Activated T-cell treated with anti-CD3 and anti-CD28 coated beads, Interleukin-2, amount 50 U/mL, for 1 hour (primary cell): ENCODE data around the gene CCDC12.

Source experiments
- DNase-seq: peaks from one replicate; pipeline ENCODE4 v3.0.0-alpha.2; 2020

The CCDC12 gene

DNA sequence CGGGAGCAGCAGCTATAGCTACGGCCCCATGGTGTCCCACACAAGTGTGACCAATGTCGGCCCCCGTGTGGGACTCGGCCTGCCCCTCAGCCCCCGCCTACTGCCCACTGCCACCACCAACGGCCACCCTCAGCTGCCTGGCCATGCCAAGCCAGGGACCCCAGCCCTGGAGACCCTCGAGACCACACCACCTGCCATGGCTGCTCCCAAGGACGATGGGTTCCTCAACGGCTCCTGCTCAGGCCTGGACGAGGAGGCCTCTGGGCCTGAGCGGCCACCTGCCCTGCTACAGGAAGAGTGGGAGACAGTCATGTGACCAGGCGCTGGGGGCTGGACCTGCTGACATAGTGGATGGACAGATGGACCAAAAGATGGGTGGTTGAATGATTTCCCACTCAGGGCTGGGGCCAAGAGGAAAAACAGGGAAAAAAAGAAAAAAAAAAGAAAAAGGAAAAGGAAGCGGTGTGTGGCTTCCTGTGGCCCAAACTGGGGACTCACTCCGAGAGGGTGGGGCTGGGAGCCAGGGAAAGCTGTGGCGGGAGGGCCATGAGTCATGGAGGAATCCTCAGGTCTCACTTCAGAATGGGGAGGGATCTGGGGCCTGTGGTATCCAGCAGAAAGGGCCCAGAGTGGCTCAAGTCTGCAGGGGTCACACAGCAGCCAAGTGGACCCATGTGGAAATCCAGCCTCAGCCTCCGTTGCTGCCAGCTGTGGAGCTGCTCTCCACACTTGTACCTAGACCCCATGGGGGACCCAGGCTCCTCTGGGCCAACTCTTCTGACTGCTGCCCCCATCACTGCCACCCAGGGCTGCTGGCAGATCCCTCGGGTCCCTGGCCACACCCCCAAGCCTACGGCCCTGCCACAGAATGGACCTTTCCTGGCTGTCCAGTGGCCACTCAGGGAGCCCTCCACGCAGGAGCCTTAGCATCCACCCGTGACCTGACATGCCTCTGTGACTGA, 72.9 kb downstream of the CCDC12 start:
- DNase-seq: no peak

GRCh38 chr3:46902188-46902631, 74.3 kb downstream of the CCDC12 start:
- DNase-seq: no peak

- no peak for DNase-seq
Observed at GRCh38 chr3:46901591-46902187, 74.9 kb downstream of the CCDC12 start.

DNA sequence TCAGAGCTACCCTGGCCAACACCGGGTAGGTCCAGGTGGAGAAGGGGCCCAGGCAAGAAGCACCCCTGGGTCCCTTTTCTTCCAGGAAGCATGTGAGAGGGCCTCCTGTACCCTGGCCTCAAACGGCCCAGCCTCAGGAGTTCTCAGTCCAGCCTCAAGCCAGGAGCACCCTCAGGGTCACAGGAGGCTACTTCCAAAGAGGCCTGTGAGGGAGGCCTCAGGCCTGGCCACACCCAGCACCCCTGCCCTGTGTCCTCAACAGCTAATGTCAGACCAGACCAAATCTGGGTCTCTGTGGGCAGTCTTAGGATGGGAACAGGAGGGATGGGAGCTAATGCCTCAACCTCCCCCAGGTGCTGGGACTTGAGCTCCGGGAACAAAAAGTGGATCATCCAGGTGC, 75.5 kb downstream of the CCDC12 start:
- DNase-seq: no peak

DNA sequence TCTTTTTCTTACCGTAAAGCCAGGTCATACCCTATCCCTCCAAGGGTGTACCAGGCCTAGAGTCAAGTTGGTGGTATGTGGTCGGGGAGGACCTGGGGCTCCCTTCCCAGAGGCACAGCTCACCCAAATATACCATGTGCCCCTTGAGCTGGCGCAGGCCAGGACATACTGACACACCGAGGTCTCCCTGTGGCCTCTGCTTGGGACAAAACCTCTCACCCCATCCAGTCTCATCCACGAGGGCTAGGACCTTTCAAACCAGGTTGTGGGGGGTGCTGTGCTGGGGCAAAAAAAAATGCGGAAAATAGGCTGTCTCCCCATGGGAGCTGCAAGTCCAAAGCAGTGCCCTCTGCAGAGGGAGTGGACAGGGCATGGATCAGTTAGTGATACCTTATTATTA, 76.2 kb downstream of the CCDC12 start:
- DNase-seq: no peak

GRCh38 chr3:46900007-46900292, 76.6 kb downstream of the CCDC12 start:
- DNase-seq: no peak

DNA sequence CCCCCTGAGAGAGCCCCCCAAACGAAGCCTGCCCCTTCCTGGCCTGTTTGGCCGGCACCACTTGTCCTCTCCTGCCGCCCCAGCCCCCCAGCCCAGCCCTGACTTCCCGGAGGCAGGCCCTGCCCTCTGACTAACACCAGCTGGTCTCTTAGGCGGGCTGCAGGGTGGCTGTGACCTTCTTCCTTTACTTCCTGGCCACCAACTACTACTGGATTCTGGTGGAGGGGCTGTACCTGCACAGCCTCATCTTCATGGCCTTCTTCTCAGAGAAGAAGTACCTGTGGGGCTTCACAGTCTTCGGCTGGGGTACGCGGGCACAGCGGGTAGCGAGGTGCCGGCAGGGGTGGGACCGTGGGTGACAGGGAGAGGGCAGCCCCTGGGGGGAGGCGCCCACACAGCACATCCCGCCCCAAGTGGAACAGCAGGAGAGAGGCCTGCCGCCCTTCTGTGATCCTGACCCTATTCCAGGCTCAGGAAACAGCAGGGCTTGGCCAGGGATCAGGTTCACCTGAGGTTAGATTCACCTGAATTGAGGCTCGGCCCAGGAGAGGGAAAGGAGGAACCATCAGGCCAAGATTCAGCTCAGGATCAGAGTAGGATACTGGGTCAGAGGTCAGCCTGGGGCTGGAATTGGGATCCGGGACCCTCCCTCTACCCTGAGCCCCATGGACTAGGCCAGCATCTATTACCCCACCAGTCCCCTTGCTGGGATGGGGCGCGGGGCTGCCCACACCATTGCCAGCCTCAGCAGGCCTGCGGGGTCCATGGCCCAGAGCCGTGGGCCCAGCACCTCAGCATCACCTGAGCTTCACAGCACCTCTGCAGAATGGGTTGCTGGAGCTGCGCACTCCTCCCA, 77.2 kb downstream of the CCDC12 start:
- no peak for DNase-seq

GRCh38 chr3:46898321-46899150, 78.0 kb downstream of the CCDC12 start:
- DNase-seq: no peak

GRCh38 chr3:46897829-46898320, 78.7 kb downstream of the CCDC12 start:
- DNase-seq: no peak

DNA sequence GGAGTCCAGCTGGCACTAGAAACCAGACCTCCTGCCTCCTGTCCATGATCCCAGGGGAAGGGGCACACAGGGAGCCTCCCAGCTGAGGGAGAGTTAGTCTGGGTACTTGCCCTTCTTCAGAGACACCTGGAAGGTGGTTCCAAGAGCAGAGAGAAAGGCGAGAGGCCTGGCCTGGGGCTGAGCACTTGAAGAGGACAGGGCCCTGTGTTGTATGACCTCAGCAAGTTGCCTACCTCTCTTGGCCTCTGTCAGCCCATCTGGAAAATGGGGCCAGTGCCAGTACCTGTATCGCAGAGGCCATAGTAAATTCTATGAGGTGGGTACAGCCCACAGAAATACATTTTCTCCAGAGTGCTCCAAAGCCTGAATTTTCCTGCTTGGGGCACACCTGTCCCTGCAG, 79.5 kb downstream of the CCDC12 start:
- no peak for DNase-seq

- DNase-seq: no peak
Observed at GRCh38 chr3:46896386-46896785, 80.2 kb downstream of the CCDC12 start.

GRCh38 chr3:46895761-46896160, 80.8 kb downstream of the CCDC12 start:
- no peak for DNase-seq

DNA sequence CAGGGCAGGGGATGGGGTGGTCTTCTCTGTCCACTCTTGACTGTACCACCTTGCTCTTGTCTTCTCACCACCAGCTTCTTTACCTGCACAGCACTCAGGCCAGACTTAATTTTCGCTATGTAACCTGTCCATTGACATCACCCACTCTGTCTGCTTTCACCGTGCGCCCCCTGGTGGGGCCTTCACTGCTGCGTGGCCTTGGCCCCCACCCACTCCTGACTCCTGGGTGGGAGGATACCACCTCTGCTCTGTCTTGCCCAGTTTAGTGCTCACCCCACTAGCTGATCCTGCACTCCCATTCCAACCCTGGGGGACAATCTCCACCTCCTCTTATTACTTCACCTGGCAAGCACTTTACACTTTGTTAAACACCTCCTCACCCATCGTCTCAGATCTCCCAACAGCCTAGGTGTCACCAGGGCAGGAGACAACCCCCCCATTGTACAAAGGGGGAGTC, 81.3 kb downstream of the CCDC12 start:
- peak; percentile 84 for DNase-seq

GRCh38 chr3:46894256-46894655, 82.3 kb downstream of the CCDC12 start:
- DNase-seq: no peak

DNA sequence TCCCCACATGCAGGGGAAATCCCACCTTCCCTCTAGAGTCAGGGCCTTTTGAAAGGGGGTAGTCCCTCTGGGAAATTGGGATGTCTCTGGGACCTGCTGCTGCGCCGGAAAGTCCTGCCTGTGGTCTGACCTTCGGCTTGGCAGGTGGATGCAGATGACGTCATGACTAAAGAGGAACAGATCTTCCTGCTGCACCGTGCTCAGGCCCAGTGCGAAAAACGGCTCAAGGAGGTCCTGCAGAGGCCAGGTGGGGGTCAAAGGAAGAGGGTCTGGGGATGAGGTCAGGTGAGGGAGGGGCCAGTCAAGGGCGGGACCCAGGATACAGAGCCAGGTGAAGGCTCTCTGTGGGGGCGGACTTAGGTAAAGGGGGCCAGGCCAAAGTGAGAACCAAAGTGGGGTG, 82.8 kb downstream of the CCDC12 start:
- DNase-seq: no peak

DNA sequence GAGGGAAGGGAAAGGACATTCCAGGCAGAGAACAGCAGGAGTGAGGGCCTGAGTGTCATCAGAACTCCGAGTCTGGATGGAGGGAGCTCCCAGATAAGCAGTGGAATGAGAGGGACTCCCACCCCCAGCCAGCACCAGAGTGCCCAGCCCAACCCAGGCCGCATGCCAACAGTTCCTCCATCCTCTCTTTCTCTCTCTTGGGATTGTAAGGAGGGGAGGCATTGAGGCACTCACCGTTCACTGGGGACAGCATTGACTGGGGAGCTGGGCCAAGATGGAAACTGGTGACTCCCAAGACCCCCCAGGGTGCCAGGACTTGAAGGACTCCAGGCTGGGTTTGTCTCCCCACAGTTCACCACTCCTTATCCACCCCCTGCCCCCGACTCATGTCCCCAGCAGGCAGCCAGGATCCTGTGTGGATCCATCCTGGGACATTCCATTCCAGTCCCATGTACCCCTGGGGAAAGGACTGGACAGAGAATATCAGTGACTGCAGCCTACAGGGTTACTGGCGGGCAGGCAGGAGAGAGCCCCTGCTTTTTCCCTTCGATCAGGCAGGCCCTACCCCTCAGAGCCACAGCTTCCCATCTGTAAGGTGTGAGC, 83.3 kb downstream of the CCDC12 start:
- no peak for DNase-seq

DNA sequence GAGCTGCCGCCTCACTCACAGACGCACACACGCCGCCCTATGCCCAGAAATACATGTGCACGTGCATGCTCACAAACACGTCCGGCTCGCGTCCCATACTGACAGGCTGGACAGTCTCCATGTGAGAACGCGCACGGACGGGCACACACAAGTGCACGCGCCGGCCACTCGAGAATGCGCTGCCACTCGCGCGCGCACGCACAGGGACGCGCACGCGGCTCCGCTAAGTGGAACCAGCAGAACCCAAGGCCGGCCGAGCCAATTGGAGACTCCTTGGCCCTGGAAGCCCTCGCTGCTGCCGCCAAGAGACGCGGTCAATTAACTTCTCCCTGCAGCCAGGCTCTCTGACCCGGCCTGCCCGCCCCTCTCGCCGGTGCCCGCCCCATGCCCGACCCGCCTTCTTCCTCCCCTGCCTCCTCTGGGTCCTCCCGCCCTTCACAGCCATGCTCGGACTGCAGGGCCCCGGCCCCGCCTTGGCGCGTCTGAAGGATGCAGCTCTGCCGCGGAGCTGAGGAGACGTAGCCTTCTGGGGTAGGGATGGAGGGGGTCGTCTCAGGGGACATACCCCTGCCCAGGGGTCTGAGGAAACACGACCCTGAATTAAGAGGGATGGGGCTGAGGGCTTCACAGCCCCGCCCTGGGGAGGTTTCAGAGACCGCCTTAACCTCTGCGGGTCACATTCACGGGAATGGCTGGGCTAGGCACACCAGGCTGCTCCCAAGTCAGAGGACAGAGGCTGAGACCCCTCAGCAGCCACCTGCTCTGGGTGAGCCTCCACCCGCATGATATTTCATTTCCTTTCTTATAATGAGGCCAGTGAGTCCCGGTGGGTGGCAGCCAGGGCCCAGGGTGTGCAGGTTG, 84.0 kb downstream of the CCDC12 start:
- no peak for DNase-seq

GRCh38 chr3:46891132-46891531, 85.4 kb downstream of the CCDC12 start:
- no peak for DNase-seq

DNA sequence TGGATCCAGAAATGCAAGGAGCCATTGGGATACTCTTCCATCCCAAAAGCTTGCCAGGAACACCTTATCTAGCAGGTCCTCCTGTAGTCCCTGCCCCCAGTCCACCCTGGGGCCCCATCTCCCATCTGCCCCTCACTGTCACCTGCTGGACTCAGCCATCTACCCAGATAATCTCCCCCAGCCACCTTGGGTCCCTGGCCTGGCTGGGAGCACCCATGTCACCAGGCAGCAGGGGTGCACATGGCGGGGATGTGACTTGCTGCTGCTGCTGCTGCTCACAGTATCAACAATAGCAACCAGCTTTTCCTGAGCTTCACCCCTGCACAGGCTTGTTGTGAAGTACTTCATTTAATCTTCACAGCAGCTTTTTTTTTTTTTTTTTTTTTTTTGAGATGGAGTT, 86.4 kb downstream of the CCDC12 start:
- DNase-seq: no peak

DNA sequence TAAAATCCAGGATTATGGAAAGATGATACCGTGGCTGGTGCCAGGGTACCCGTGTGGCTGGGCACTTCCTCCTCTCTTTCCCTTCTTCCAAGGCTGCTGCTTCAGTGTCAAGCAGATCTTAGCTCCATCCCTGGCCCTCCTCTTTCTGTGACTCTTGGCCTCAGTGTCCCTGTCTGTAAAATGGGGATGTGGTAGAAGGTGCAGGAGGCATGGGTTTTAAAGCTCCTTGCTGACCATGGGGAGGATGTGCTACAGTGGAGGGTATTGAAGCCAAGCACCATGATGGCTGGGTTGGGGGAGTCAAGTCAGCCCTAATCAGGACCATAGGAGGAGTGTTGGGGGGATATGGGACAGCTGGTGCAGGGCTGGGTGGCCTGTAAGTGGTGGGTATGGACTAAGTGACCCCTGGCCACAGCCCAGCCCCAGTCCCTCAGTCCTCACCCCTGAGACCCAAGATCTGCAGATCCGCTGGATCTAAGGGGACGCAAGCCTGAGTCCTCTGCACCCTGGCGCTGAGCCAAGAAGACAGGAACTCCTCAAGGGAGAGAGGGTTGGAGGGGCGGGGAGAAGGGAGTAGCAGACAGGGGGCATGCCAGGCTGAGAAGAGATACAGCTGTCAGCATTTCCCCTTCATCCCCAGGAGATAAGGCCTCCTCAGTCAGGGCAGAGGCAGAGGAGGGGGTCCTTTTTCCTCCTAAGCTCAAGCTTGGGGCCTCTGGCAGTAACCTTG, 87.0 kb downstream of the CCDC12 start:
- DNase-seq: no peak
